Caco-2 (cell line): ENCODE data around the gene TMPRSS3. TPM values are rescaled to one million over a fixed set of nuclear protein-coding genes. Genes with fewer than 3 reads are reported as not detected.
A peak's percentile ranks its signal among the peaks of the same experiment; 100 is the strongest.

Experiments used
- BruUV-seq: library from RNA; stranded (reverse); fragments of 400-500 nt; replicated peaks from 2 replicates; lab custom pipeline; 2021; lab: Mats Ljungman, UMichigan
- CTCF ChIA-PET: fragments of 300-600 bp; sonication (Branson Sonifier 250); formaldehyde crosslinking; loops from one replicate; lab custom pipeline; 2022; ENCODE audit warnings: antibody characterized with exemption; lab: Charles Lee
- POLR2A ChIA-PET: fragments of 300-600 bp; sonication (Branson Sonifier 250); formaldehyde crosslinking; loops from one replicate; lab custom pipeline; 2022; ENCODE audit warnings: antibody characterized with exemption; lab: Charles Lee
- DNase-seq, 2 experiments: peaks; one replicate each; pipeline versions ENCODE4 v3.0.0 to v3.0.0-alpha.2; 2020 to 2022
- H3K27me3 ChIP-seq: replicated peaks from 2 replicates; pipeline ENCODE4 v1.6.0; 2011; ENCODE audit warnings: low read length; ENCODE audit not compliant: control insufficient read depth, insufficient read depth
- H3K36me3 ChIP-seq: 2 replicates; pipeline ENCODE4 v1.5.1; 2011; ENCODE audit warnings: low read length; ENCODE audit not compliant: control insufficient read depth, insufficient read depth
- H3K4me1 ChIP-seq: fragments of 250-450 bp; sonication (Bioruptor Pico); 2 replicates; pipeline ENCODE4 v1.5.1; 2020; ENCODE audit warnings: mild to moderate bottlenecking
- H3K4me3 ChIP-seq: 2 replicates; pipeline ENCODE4 v1.5.1; 2011; ENCODE audit warnings: low read depth, mild to moderate bottlenecking, control low read depth, low read length
- H3K9me3 ChIP-seq: fragments of 250-450 bp; sonication (Bioruptor Pico); 2 replicates; pipeline ENCODE4 v1.5.1; 2020; ENCODE audit warnings: mild to moderate bottlenecking, moderate library complexity
- H3K27ac Mint-ChIP-seq: one replicate; pipeline ENCODE4 v1.8.0; 2022; ENCODE audit warnings: mixed read lengths; ENCODE audit not compliant: unreplicated experiment
- H3K27me3 Mint-ChIP-seq: one replicate; pipeline ENCODE4 v1.8.0; 2022; ENCODE audit warnings: mixed read lengths; ENCODE audit not compliant: insufficient read depth, unreplicated experiment
- H3K36me3 Mint-ChIP-seq: one replicate; pipeline ENCODE4 v1.8.0; 2022; ENCODE audit warnings: mild to moderate bottlenecking, mixed read lengths; ENCODE audit not compliant: insufficient read depth, unreplicated experiment
- H3K4me1 Mint-ChIP-seq: one replicate; pipeline ENCODE4 v1.8.0; 2022; ENCODE audit warnings: low read depth, mixed read lengths; ENCODE audit not compliant: unreplicated experiment
- H3K4me3 Mint-ChIP-seq: one replicate; pipeline ENCODE4 v1.8.0; 2022; ENCODE audit warnings: mild to moderate bottlenecking, moderate library complexity, mixed read lengths; ENCODE audit not compliant: unreplicated experiment
- H3K9me3 Mint-ChIP-seq: one replicate; pipeline ENCODE4 v1.8.0; 2022; ENCODE audit warnings: mixed read lengths; ENCODE audit not compliant: unreplicated experiment
- CTCF ChIP-seq, 2 experiments: fragments of 200-600 bp in 1 of 2; IDR thresholded peaks; 1 replicate in 1 of 2; 2 replicates in 1 of 2; pipeline versions ENCODE4 v1.5.1 to v1.8.0; 2011 to 2022; ENCODE audit warnings: antibody characterized with exemption in 1 of 2, control low read depth in 1 of 2, inconsistent platforms in 1 of 2, low read depth in 1 of 2, low read length in 1 of 2, mild to moderate bottlenecking in 1 of 2, moderate library complexity in 1 of 2; ENCODE audit not compliant: insufficient read depth in 1 of 2, severe bottlenecking in 1 of 2, unreplicated experiment in 1 of 2
- intact Hi-C: fragments of 100-400 bp; cut with micrococcal nuclease; formaldehyde crosslinking; loops from one replicate; pipeline ENCODE4 v1.10.0; 2022; ENCODE audit not compliant: unreplicated experiment
- total RNA-seq: library from RNA; stranded (reverse); gene quantifications from 2 replicates; pipeline ENCODE4 v1.2.3, GENCODE V29; 2022

Gene TMPRSS3
- total RNA-seq, 1 experiment from 2014 or later: not detected

GRCh38 chr21:42412636-42412933 lies 16.7 kb upstream of the TMPRSS3 start:
- no peak for TF ChIP-seq CTCF (IDR thresholded peaks at IDR 0.05; ENCODE audit: insufficient read depth in 1 of 2, low read depth in 1 of 2, low read length in 1 of 2, severe bottlenecking in 1 of 2, unreplicated experiment in 1 of 2)
- no peaks in the 10 kb centered on the region for H3K4me1 ChIP-seq
- no peaks in the 10 kb centered on the region for H3K27me3 ChIP-seq
- BruUV-seq: no TSS peak
- H3K9me3 ChIP-seq: no peaks in the 10 kb centered on the region
- Mint-ChIP-seq H3K27ac (no peak overlapping the region), H3K4me1 (no peaks in the 10 kb centered on the region), H3K36me3 (no peaks in the 10 kb centered on the region), H3K9me3 (no peaks in the 10 kb centered on the region), H3K27me3 (no peaks in the 10 kb centered on the region), H3K4me3 (no peak overlapping the region)
- no peaks in the 10 kb centered on the region for H3K36me3 ChIP-seq
- ChIA-PET POLR2A (no interaction called here), CTCF (no interaction called here)
- no peak overlapping the region for H3K4me3 ChIP-seq
- intact Hi-C loops: no loop called here
- DNase-seq: no peak

GRCh38 chr21:42411891-42412635 lies 16.2 kb upstream of the TMPRSS3 start:
- H3K36me3 Mint-ChIP-seq: no peaks in the 10 kb centered on the region
- no peaks in the 10 kb centered on the region for H3K4me1 Mint-ChIP-seq
- Histone ChIP-seq H3K27me3 (no peaks in the 10 kb centered on the region), H3K4me1 (no peaks in the 10 kb centered on the region), H3K36me3 (no peaks in the 10 kb centered on the region), H3K4me3 (no peak overlapping the region), H3K9me3 (no peaks in the 10 kb centered on the region)
- TF ChIP-seq CTCF (IDR thresholded peaks at IDR 0.05; ENCODE audit: insufficient read depth in 1 of 2, low read depth in 1 of 2, low read length in 1 of 2, severe bottlenecking in 1 of 2, unreplicated experiment in 1 of 2): no peak
- no TSS peak for BruUV-seq
- H3K27ac Mint-ChIP-seq: no peak overlapping the region
- H3K4me3 Mint-ChIP-seq: no peak overlapping the region
- intact Hi-C loops: no loop called here
- H3K9me3 Mint-ChIP-seq: no peaks in the 10 kb centered on the region
- CTCF ChIA-PET: interaction anchor here (0.8 kb wide), 1 partner anchor 51 kb away, joined by 3 read pairs; no protein-coding TSS in a partner anchor
- POLR2A ChIA-PET: no interaction called here
- no peak for DNase-seq
- H3K27me3 Mint-ChIP-seq: no peaks in the 10 kb centered on the region

- no peaks in the 10 kb centered on the region for H3K36me3 Mint-ChIP-seq
- no peaks in the 10 kb centered on the region for H3K27me3 Mint-ChIP-seq
- no peak overlapping the region for H3K27ac Mint-ChIP-seq
- POLR2A ChIA-PET: no interaction called here
- no TSS peak for BruUV-seq
- CTCF ChIA-PET: interaction anchor here (0.6 to 1.6 kb wide), 3 partner anchors 30 to 266 kb away, joined by 3 to 4 read pairs (median 3); no protein-coding TSS in a partner anchor
- Histone ChIP-seq H3K4me1 (no peaks in the 10 kb centered on the region), H3K4me3 (no peak overlapping the region), H3K27me3 (no peaks in the 10 kb centered on the region), H3K36me3 (no peaks in the 10 kb centered on the region), H3K9me3 (no peaks in the 10 kb centered on the region)
- intact Hi-C loops: no loop called here
- TF ChIP-seq CTCF (IDR thresholded peaks at IDR 0.05; ENCODE audit: insufficient read depth in 1 of 2, low read depth in 1 of 2, low read length in 1 of 2, severe bottlenecking in 1 of 2, unreplicated experiment in 1 of 2): no peak
- H3K4me1 Mint-ChIP-seq: no peaks in the 10 kb centered on the region
- DNase-seq: peak in 1 of 2 experiments; percentile 15
- H3K9me3 Mint-ChIP-seq: no peaks in the 10 kb centered on the region
- no peak overlapping the region for H3K4me3 Mint-ChIP-seq
Measured at GRCh38 chr21:42411197-42411869, 15.5 kb upstream of the TMPRSS3 start.
